GM18505 (cell line): ENCODE results near the gene RNF4.
"Not testable (repeated sequence)": the region's sequence is repeated elsewhere in the genome, so short reads cannot be mapped to it uniquely, and the experiment has no call there.

Source experiments
- ATAC-seq: cut with Tn5 transposase; IDR thresholded peaks from one replicate; pipeline ENCODE4 v1.9.1; 2021; ENCODE audit not compliant: unreplicated experiment
- POLR2A ChIP-seq: IDR thresholded peaks from 4 replicates; pipeline ENCODE4 v1.6.1; 2011; ENCODE audit warnings: borderline replicate concordance; ENCODE audit not compliant: insufficient read depth, insufficient read length; ENCODE audit errors: extremely low read depth

RNF4 gene

DNA sequence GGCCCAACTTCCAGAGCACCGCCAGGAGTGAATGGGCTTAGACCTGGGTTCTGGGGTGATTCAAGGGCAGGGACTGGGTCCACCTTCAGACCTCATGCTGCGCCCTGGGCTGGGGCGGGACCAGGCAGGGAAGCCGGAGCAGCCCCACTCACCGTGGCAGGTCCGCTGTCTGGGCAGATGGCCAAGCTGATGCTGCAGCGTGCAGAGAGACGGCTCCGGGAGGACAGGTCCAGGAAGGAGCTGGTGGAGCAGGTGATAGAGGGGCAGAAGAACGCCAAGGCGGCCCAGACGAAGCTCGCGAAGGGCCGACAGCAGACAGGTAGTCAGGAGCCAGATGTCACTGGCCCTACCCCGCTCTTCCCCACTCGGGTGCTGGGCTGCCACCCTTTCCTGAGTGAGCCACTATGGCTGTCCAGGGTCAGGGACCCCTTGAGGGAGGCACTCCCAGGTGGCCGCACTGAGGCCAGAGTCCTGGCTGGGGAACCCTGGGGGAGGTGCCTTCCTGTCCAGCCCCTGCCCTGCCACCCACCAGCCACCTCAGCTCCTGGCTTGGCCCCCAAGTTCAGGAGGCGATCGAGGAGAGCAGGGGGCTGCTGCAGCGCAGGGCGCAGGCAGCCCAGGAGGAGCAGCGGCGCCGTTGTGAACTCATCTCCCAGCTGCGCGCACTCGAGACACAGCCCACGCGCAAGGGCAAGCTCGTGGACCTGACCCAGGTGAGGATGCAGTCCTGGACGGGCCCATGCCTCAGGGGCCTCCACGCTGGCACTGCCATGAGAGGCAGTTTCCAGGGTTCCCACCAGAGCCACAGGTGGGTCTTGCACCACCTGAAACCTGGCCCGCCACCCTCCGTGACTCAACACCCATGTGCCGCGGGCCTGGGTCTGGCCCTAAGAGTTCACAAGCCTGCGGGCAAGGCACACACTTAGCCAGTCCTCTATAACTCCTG is 10.1 kb upstream of the RNF4 start:
- no peak for ATAC-seq

DNA sequence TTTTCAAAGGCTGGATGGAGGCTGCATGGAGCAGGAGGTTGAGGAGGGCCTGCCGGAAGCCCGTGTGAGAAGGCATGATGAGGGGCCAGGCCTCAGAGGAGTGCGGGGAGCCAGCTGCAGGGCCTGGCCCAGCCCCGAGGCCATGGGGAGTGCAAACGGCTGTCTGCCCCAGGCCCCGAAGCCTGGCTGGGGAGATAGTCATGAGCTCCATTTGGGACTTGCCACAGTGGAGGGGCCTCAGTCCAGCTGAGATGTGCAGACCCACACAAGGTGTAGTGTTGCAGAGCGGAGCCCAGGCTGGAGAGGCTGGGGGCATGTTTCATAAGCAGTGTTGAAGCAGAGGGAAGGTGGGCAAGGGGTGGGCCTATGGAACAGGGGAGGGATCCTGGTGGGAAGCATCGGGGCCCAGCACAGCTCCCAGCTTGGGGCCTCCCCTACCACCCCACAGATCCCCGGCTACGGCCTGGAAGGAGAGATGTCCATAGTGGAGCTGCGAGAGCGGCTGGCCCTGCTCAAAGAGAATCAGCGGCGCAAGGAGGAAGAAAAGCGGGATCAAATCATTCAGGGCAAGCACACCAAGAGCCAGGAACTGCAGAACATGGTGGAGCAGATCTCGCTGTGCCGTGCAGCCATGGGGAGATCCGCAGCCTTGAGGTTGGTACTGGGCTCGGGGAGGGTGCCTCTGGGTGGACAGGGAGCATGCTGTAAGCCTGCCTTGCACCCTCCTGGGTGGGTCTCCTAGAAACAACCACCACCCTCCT is 9.1 kb upstream of the RNF4 start:
- TF ChIP-seq POLR2A = no peak
- ATAC-seq = no peak

More for the DNA sequence above, 10.1 kb upstream of the RNF4 start:
- TF ChIP-seq POLR2A = no peak

DNA sequence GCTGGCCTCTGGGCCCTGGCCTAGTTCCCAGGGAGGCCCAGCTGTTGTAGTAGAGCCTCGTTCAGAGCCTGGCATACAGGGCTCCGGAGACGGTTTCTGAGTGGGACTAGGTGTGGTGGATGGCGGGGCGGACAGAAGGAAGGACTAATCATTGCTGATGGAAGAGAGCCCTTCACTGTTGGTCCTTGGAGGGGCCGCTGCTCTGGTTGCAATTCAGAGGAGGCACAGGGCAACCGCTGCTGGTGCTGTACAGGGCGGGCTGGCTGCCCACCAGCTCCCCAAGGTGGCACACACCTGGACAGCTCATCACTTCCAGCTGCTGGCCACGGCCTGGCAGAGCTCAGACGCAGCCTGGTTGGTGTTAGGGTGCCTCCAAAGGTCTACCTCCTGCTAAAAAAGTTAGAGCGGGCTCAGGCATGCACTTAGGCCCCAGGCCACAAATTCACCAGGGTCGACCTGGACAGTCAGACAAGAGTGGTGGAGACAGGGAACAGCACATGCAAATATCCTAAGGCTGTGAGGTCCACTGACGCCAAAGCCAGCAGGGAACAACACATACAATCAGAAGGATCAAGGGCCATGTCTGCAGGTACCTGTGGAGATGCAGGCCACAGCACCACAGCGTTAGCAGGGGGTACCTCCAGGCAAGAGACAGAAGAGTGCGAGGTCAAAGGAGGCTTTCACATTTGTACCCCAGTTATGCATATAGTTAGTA is 7.5 kb upstream of the RNF4 start:
- TF ChIP-seq POLR2A = no peak
- no peak for ATAC-seq

DNA sequence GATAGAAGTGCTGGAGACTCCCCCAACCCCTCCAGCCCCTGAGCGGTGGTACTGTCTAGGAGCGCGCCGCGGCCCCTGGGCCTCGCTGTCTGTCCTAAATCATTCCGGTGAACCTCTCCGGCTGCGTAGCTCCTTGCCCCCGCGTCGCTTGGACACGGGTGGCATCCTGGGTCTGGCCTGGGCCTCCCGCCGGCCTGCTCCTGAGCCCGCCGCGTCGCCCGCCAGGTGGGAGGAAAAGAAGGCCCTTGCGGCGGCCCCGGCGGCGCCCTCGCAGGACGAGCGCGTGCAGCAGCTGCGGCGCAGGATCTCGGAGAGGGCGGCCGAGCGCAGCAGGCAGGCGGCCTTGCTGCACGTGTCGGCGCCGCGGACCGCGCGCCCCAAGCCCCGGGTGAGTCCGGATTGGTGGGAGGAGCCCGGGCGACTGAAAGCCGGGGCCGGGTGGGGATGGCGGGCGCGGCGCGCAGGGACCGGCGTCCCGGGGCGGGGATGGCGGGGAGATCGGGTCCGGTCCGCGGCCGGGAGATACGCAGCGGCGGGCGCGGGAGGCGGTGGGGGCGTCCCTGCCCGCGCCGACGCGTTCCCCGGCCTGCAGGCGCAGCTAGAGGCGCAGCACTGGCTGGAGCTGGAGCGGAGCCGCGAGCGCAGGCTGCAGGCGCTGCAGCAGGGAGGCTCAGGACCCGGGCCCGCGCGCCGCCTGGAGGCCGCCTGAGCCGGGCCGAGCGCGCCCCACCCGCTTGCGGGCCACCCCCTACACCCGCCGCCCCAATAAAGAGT is 6.5 kb upstream of the RNF4 start:
- TF ChIP-seq POLR2A = no peak
- peak; percentile 88 for ATAC-seq

DNA sequence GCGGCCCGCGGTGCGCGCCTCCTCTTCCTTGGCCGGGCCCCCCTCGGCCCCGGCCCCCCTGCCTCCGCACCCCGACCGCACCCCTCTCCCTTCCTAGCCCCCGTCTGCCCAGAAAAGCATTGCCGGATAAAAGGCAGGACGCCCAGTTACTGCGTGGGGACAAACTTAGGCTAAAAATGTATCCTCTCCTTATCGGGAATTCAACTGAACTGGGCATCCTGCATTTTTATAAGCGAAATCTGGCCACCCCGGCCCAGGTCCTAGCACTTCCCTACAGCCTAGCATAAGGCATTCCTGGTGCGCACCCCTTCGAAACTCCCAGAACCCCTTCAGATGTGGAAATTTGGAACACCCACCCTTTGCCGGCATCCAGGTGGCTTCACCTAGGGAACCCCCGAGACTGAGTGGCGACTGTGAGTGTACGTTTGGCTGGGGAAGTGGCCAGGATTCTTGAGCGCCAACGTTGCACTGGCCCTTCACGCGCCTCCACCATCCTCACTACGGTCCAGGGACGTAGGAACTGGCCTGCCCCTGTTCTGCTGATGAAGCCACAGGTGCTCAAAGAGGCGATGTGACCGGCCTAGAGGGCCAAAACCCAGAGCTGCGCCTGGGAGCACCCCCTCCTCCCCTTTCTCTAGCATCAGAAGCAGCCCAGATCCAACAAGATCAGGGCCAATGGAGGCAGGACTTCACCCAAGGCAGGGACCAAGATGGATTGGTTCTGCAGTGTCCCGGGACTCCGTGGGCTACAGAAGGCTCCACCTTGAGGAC is 5.7 kb upstream of the RNF4 start:
- TF ChIP-seq POLR2A = no peak
- ATAC-seq = no peak

DNA sequence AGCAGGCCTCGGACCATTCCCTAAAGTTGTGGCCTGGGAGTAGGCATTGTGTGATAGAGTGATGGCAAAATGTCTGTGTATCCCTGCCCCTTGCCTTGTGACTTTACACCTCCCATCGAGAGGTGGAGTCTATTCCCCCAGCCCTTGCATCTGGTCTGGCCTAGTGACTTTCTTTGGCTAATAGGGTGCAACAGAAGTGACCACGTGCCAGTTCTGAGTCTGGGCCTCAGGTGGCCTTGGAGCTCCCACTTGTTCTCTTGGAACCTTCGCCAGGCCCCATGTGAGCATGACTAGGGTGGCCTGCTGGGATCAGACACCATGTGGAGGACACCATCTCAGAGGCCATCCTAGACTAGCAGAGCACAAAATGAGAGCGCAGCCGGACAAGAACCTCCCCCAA is 3.9 kb upstream of the RNF4 start:
- no peak for ATAC-seq
- TF ChIP-seq POLR2A = no peak

DNA sequence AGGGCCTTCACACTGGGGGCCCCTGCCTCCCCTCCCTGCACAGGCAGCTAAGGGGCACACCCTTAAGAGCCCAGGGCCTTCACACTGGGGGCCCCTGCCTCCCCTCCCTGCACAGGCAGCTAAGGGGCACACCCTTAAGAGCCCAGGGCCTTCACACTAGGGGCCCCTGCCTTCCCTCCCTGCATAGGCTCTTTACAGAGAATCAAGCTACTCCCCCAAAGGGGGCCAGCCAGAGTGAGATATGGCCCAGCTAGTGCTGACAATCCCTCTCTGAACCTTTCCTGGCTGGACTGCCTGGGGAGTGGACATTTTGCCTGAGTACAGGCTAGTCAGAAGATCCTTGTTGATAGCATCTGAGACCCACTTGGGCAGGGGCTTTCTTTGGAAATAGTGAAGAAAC is 3.4 kb upstream of the RNF4 start:
- not testable (repeated sequence) for ATAC-seq

DNA sequence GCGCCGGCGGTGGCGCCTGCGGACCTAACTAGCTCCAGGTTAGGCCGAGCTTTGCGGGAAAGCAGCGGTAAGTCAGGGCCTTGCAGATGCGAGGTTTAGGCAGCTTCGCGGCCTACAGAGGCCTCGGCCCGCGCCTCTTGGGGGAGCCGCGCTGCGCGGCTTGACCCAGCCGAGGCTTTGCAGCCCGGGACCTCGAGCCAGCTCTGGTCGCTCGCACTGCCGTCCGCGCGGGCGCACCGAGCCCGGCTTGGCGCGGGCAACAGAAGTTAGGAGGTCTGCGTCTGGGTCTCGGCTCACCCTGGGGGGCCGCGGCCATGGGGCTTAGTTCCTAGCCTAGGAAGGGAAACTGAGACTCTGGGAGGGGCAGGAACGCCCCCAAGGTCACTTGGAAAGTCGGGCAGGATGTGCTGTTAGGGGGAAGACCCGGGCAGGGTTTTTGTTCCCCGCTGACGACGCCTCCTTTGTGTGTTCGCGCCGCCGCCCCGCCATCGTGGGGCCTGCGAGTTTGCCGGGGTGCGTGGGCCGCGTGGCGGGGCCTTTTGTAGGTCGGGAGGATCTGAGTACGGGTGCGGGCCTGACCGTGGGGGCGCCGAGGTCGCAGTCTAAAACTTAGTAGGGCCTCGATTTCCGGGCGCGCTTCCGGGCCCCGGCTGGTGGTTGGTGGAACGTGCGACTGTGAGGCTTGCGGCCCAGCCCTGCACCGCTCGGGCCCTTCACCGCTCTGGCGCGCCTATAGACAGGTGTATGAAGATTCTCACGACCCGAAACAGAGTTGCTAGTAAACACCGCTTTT is 482 bp downstream of the RNF4 start:
- ATAC-seq = peak; percentile 38
- no peak for TF ChIP-seq POLR2A

DNA sequence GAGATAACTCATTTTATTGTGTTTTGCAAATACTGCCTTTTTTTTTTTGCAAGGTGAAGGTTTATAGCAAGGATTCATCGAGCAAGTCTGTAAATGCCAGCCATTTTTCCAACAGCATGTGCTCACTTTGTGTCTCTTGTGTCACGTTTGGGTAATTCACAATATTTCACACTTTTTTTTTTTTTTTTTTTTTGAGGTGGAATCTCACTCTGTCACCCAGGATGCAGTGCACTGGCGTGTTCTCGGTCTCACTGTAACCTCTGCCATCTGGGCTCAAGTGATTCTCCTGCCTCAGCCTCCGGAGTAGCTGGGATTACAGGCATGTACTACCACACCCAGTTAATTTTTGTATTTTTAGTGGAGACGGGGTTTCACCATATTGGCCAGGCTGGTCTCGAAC is 1.9 kb downstream of the RNF4 start:
- TF ChIP-seq POLR2A = no peak
- no peak for ATAC-seq

DNA sequence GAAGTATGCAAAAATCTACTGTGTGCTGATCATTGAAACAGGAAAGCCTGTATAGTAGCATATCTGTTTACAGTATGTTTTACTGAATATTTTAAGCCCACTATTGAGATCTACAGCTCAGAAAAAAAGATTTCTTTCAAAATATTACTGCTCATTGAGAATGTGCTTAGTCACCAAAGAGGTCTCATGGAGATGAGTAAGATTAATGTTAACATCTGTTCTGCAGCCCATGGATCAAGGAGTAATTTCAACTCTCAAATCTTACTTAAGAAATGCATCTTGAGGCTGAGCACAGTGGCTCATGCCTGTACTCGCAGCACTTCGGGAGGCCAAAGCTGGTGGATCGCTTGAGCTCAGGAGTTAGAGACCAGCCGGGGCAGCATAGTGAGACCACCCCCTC is 3.3 kb downstream of the RNF4 start:
- TF ChIP-seq POLR2A = no peak
- ATAC-seq = no peak

DNA sequence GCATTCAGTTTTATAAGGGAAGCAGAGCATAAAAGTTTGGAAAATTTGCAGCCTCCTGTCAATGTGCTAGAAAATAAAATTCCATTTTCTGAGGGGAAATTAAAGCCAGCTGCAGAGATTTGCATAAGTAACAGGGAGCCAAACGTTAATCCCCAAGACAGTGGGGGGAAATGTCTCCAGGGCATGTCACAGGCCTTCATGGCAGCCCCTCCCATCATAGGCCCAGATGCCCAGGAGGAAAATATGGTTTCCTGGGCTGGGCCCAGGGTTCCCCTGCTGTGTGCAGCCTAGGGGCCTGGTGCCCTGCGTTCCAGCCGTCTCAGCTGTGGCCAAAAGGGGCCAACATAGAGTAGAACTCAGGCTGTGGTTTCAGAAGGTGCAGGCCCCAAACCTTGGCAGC is 9.3 kb downstream of the RNF4 start:
- no peak for TF ChIP-seq POLR2A
- no peak for ATAC-seq
